Activated naive CD4-positive, alpha-beta T cell treated with anti-CD3 and anti-CD28 coated beads, Interleukin-2, amount 50 U/mL, for 16 hours (primary cell): ENCODE results near the gene GSX1.

Experiments
- DNase-seq: peaks from one replicate; pipeline ENCODE4 v3.0.0-alpha.2; 2020

Gene GSX1

GRCh38 chr13:27835799-27836198, 43.5 kb downstream of the GSX1 start:
- DNase-seq: no peak

- no peak for DNase-seq
Measured at GRCh38 chr13:27839809-27840467, 47.7 kb downstream of the GSX1 start.

- DNase-seq: no peak
Measured at GRCh38 chr13:27842571-27842970, 50.3 kb downstream of the GSX1 start.
